GM12878 (cell line): Measurements from ENCODE around the gene DNMT3A. TPM values are rescaled to one million over a fixed set of nuclear protein-coding genes. Genes with fewer than 3 reads are reported as not detected.

Experiments used
- BACH1 ChIP-seq: fragments of 450-650 bp; IDR thresholded peaks from 2 replicates; pipeline ENCODE4 v1.6.1; 2017; ENCODE audit warnings: mild to moderate bottlenecking, borderline replicate concordance
- BCL11A ChIP-seq: IDR thresholded peaks from 2 replicates; pipeline ENCODE4 v1.6.1; 2011; ENCODE audit warnings: low read depth, low read length
- E2F4 ChIP-seq: IDR thresholded peaks from 2 replicates; pipeline ENCODE4 v1.6.1; 2012; ENCODE audit warnings: low read depth, low read length, improper control_type of control experiment
- E2F8 ChIP-seq: fragments of 450-650 bp; IDR thresholded peaks from 2 replicates; pipeline ENCODE4 v1.6.1; 2018; ENCODE audit warnings: mild to moderate bottlenecking, low read depth, moderate library complexity; ENCODE audit not compliant: partially characterized antibody
- E4F1 ChIP-seq: fragments of 450-650 bp; IDR thresholded peaks from 2 replicates; pipeline ENCODE4 v1.6.1; 2018; ENCODE audit warnings: borderline replicate concordance, mild to moderate bottlenecking; ENCODE audit not compliant: partially characterized antibody
- GABPA ChIP-seq: IDR thresholded peaks from 2 replicates; pipeline ENCODE4 v1.6.1; 2014; ENCODE audit warnings: antibody characterized with exemption, low read depth, mild to moderate bottlenecking, inconsistent platforms
- HSF1 ChIP-seq: fragments of 150-350 bp; IDR thresholded peaks from 2 replicates; pipeline ENCODE4 v1.6.1; 2014; ENCODE audit warnings: mild to moderate bottlenecking, low read depth, low read length
- JUNB ChIP-seq: IDR thresholded peaks from 2 replicates; pipeline ENCODE4 v1.6.1; 2016; ENCODE audit warnings: antibody characterized with exemption, mild to moderate bottlenecking
- NFYA ChIP-seq: IDR thresholded peaks from 2 replicates; pipeline ENCODE4 v1.6.1; 2011; ENCODE audit warnings: low read depth, mild to moderate bottlenecking, low read length, improper control_type of control experiment, borderline replicate concordance
- PRDM15 ChIP-seq: fragments of 450-650 bp; formaldehyde crosslinking; IDR thresholded peaks from 2 replicates; pipeline ENCODE4 v1.4.0; 2020; ENCODE audit warnings: mild to moderate bottlenecking, moderate library complexity
- RAD51 ChIP-seq: fragments of 450-650 bp; IDR thresholded peaks from 2 replicates; pipeline ENCODE4 v1.6.1; 2016; ENCODE audit warnings: moderate library complexity, mild to moderate bottlenecking, inconsistent platforms
- RCOR1 ChIP-seq: conservative IDR thresholded peaks from 2 replicates; pipeline ENCODE4 v1.6.1; 2012; ENCODE audit warnings: low read depth, low read length, improper control_type of control experiment
- RELA ChIP-seq: fragments of 450-650 bp; IDR thresholded peaks from 2 replicates; pipeline ENCODE4 v1.8.0; 2014; ENCODE audit warnings: borderline replicate concordance; ENCODE audit not compliant: partially characterized antibody
- ZNF24 ChIP-seq: fragments of 450-650 bp; IDR thresholded peaks from 2 replicates; pipeline ENCODE4 v1.6.1; 2017; ENCODE audit warnings: antibody characterized with exemption, mild to moderate bottlenecking
- polyA plus RNA-seq, 11 experiments: library from polyadenylated mRNA; depleted of rRNA in 4 of 11; unstranded in 6 of 11; stranded (reverse) in 5 of 11; fragments of >200 nt; fragmentation: Nextera tagmentation in 4 of 11; fragmentation: Illumina TruSeq in 1 of 11; extraction: Ambion mirVana in 4 of 11; extraction: Trizol in 1 of 11; gene quantifications; 1 replicate in 1 of 11; 2 replicates in 10 of 11; pipeline versions ENCODE4 v1.2.1 to v1.2.3, GENCODE V29; 2011 to 2016; ENCODE audit warnings: inconsistent platforms in 2 of 11, missing spikeins in 2 of 11, low read depth in 1 of 11
- total RNA-seq, 4 experiments: library from RNA; depleted of rRNA in 3 of 4; stranded (reverse); fragments of >200 nt in 3 of 4; fragmentation: Illumina TruSeq in 1 of 4; extraction: Trizol in 1 of 4; gene quantifications; 2 replicates each; pipeline versions ENCODE4 v1.2.1 to v1.2.3, GENCODE V29; 2013 to 2021

The DNMT3A gene
- total and polyA plus RNA-seq, 10 of the 15 experiments (the other 5 are each of a cell fraction or from before 2014, with no cell fraction given), result 7.4 to 51.6 (median 17.4) TPM

GRCh38 chr2:25380023-25380422 lies 38.3 kb upstream of the DNMT3A start (continued):
- no peak for TF ChIP-seq E2F4
- TF ChIP-seq RCOR1, result no peak
- TF ChIP-seq E4F1, result peak; percentile 44
- TF ChIP-seq HSF1, result no peak
- no peak for TF ChIP-seq ZNF24
- no peak for TF ChIP-seq NFYA
- peak; percentile 26; the same call in 1 of the 2 replicates for TF ChIP-seq BCL11A
- TF ChIP-seq RAD51, result no peak
- TF ChIP-seq E2F8, result no peak
- TF ChIP-seq BACH1, result no peak
- no peak for TF ChIP-seq RELA
- TF ChIP-seq JUNB, result peak; percentile 54
- no peak for TF ChIP-seq PRDM15 (CRISPR knock-in tag)
- TF ChIP-seq GABPA, result no peak
